Panc1 (cell line): ENCODE data around the gene MRPL44. TPM values are rescaled to one million over a fixed set of nuclear protein-coding genes. Genes with fewer than 3 reads are reported as not detected.

ENCODE experiments used
- ATAC-seq: fragments of 200-7000 bp; cut with Tn5 transposase; 2 replicates; pipeline ENCODE4 v1.9.1; 2020; ENCODE audit warnings: mild to moderate bottlenecking, moderate library complexity
- BruUV-seq: library from RNA; stranded (reverse); fragments of 400-500 nt; replicated peaks from 2 replicates; lab custom pipeline; 2021; lab: Mats Ljungman, UMichigan
- CTCF ChIA-PET: fragments of 300-600 bp; sonication (Branson Sonifier 250); formaldehyde crosslinking; loops from one replicate; lab custom pipeline; 2022; ENCODE audit warnings: antibody characterized with exemption; lab: Charles Lee
- POLR2A ChIA-PET: fragments of 300-600 bp; sonication (Branson Sonifier 250); formaldehyde crosslinking; loops from one replicate; lab custom pipeline; 2022; ENCODE audit warnings: antibody characterized with exemption; lab: Charles Lee
- DNase-seq: peaks from one replicate; pipeline ENCODE4 v3.0.0-alpha.2; 2010; ENCODE audit warnings: low read depth, low spot score
- H3K27ac ChIP-seq: 2 replicates; pipeline ENCODE4 v1.5.1; 2011; ENCODE audit warnings: mild to moderate bottlenecking, low read length, inconsistent platforms
- H3K27me3 ChIP-seq: fragments of 200-500 bp; sonication (Bioruptor generic); 2 replicates; pipeline ENCODE4 v1.6.0; 2014; ENCODE audit warnings: low read length, inconsistent platforms; ENCODE audit not compliant: control insufficient read depth, insufficient read depth
- H3K36me3 ChIP-seq: fragments of 200-500 bp; sonication (Bioruptor generic); 2 replicates; pipeline ENCODE4 v1.5.1; 2014; ENCODE audit warnings: inconsistent platforms, mild to moderate bottlenecking, low read length, moderate library complexity; ENCODE audit not compliant: control insufficient read depth, insufficient read depth
- H3K4me1 ChIP-seq: 2 replicates; pipeline ENCODE4 v1.5.1; 2011; ENCODE audit warnings: inconsistent platforms, mild to moderate bottlenecking, low read length, moderate library complexity; ENCODE audit not compliant: control insufficient read depth, insufficient read depth
- H3K4me3 ChIP-seq, 2 experiments: 2 replicates each; pipeline ENCODE4 v1.5.1; 2011 to 2012; ENCODE audit warnings: low read depth in 2 of 2, low read length in 2 of 2, mild to moderate bottlenecking in 2 of 2, inconsistent platforms in 1 of 2, moderate library complexity in 1 of 2
- H3K9me3 ChIP-seq: fragments of 200-500 bp; sonication (Bioruptor generic); 2 replicates; pipeline ENCODE4 v1.5.1; 2014; ENCODE audit warnings: low read depth, mild to moderate bottlenecking, inconsistent platforms, low read length, moderate library complexity; ENCODE audit not compliant: control insufficient read depth, insufficient read depth
- POLR2AphosphoS5 ChIP-seq: IDR thresholded peaks from 2 replicates; pipeline ENCODE4 v1.6.1; 2012; ENCODE audit warnings: mild to moderate bottlenecking, low read depth, low read length, moderate library complexity
- SIN3A ChIP-seq: IDR thresholded peaks from 2 replicates; pipeline ENCODE4 v1.6.1; 2012; ENCODE audit warnings: low read depth, mild to moderate bottlenecking, low read length, moderate library complexity, borderline replicate concordance; ENCODE audit not compliant: insufficient read depth
- TCF7L2 ChIP-seq: IDR thresholded peaks from 2 replicates; pipeline ENCODE4 v1.6.1; 2011; ENCODE audit warnings: mild to moderate bottlenecking, low read depth, low read length, inconsistent platforms
- in situ Hi-C: cut with HindIII; loops from 2 replicates; pipeline ENCODE4 v1.10.0; 2016; ENCODE audit warnings: low sequenced_read_pairs, low pct_unique_long_range_greater_than_20kb
- intact Hi-C: fragments of 100-400 bp; cut with micrococcal nuclease; formaldehyde crosslinking; loops from one replicate; pipeline ENCODE4 v1.10.0; 2022; ENCODE audit not compliant: unreplicated experiment
- total RNA-seq: library from RNA; stranded (reverse); gene quantifications from one replicate; pipeline ENCODE4 v1.2.1, GENCODE V29; 2021; ENCODE audit not compliant: unreplicated experiment
- TF ChIP-seq, protein P1 (sequence below): fragments of 450-650 bp; IDR thresholded peaks from 2 replicates; pipeline ENCODE4 v1.5.1; 2017; ENCODE audit warnings: mild to moderate bottlenecking
- TF ChIP-seq, protein P2 (sequence below), 2 experiments: IDR thresholded peaks; 2 replicates each; pipeline ENCODE4 v1.6.1; 2011 to 2012; ENCODE audit warnings: low read depth in 2 of 2, control low read depth in 1 of 2, low read length in 1 of 2, mild to moderate bottlenecking in 1 of 2, moderate library complexity in 1 of 2; ENCODE audit not compliant: insufficient read depth in 1 of 2

Gene MRPL44
- total RNA-seq, 1 experiment from 2014 or later = 27.8 TPM

GRCh38 chr2:223970343-223971128 is 13.3 kb downstream of the MRPL44 start:
- no peak overlapping the region for H3K4me3 ChIP-seq
- H3K27ac ChIP-seq = no peak overlapping the region
- BruUV-seq = no TSS peak
- peaks cover 6% of the 10 kb centered on the region for H3K36me3 ChIP-seq
- intact Hi-C loops = loop anchor here (1.0 to 10.0 kb wide), 3 partner anchors 314 to 674 kb away; no protein-coding TSS in a partner anchor
- H3K4me1 ChIP-seq = no peaks in the 10 kb centered on the region
- in situ Hi-C loops = no loop called here
- POLR2A ChIA-PET = interaction anchor here (0.6 kb wide), 1 partner anchor 90 kb away, joined by 4 read pairs; no protein-coding TSS in a partner anchor
- TF ChIP-seq, protein P1, sequence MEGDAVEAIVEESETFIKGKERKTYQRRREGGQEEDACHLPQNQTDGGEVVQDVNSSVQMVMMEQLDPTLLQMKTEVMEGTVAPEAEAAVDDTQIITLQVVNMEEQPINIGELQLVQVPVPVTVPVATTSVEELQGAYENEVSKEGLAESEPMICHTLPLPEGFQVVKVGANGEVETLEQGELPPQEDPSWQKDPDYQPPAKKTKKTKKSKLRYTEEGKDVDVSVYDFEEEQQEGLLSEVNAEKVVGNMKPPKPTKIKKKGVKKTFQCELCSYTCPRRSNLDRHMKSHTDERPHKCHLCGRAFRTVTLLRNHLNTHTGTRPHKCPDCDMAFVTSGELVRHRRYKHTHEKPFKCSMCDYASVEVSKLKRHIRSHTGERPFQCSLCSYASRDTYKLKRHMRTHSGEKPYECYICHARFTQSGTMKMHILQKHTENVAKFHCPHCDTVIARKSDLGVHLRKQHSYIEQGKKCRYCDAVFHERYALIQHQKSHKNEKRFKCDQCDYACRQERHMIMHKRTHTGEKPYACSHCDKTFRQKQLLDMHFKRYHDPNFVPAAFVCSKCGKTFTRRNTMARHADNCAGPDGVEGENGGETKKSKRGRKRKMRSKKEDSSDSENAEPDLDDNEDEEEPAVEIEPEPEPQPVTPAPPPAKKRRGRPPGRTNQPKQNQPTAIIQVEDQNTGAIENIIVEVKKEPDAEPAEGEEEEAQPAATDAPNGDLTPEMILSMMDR = peak; percentile 84; the same call in 1 of the 2 replicates
- TF ChIP-seq, protein P2, sequence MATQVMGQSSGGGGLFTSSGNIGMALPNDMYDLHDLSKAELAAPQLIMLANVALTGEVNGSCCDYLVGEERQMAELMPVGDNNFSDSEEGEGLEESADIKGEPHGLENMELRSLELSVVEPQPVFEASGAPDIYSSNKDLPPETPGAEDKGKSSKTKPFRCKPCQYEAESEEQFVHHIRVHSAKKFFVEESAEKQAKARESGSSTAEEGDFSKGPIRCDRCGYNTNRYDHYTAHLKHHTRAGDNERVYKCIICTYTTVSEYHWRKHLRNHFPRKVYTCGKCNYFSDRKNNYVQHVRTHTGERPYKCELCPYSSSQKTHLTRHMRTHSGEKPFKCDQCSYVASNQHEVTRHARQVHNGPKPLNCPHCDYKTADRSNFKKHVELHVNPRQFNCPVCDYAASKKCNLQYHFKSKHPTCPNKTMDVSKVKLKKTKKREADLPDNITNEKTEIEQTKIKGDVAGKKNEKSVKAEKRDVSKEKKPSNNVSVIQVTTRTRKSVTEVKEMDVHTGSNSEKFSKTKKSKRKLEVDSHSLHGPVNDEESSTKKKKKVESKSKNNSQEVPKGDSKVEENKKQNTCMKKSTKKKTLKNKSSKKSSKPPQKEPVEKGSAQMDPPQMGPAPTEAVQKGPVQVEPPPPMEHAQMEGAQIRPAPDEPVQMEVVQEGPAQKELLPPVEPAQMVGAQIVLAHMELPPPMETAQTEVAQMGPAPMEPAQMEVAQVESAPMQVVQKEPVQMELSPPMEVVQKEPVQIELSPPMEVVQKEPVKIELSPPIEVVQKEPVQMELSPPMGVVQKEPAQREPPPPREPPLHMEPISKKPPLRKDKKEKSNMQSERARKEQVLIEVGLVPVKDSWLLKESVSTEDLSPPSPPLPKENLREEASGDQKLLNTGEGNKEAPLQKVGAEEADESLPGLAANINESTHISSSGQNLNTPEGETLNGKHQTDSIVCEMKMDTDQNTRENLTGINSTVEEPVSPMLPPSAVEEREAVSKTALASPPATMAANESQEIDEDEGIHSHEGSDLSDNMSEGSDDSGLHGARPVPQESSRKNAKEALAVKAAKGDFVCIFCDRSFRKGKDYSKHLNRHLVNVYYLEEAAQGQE (IDR thresholded peaks at IDR 0.05; ENCODE audit: insufficient read depth in 1 of 2, low read depth in 2 of 2, low read length in 1 of 2) = no peak
- TF ChIP-seq POLR2AphosphoS5 = no peak
- H3K27me3 ChIP-seq = no peaks in the 10 kb centered on the region
- CTCF ChIA-PET = interaction anchor here (0.6 to 2.1 kb wide), 8 partner anchors 9 to 1695 kb away, joined by 3 to 28 read pairs (median 5); no protein-coding TSS in a partner anchor
- peak; percentile 45 for DNase-seq
- H3K9me3 ChIP-seq = no peaks in the 10 kb centered on the region
- ATAC-seq = peak; percentile 75

- POLR2A ChIA-PET = no interaction called here
Measured at GRCh38 chr2:223971731-223972130, 14.5 kb downstream of the MRPL44 start.

More at GRCh38 chr2:223971731-223972130, 14.5 kb downstream of the MRPL44 start:
- intact Hi-C loops (loop anchor here (10.0 kb wide), 2 partner anchors 393 to 673 kb away; no protein-coding TSS in a partner anchor), in situ Hi-C loops (no loop called here)
- H3K36me3 ChIP-seq = peaks cover under 1% of the 10 kb centered on the region; the same call in 1 of the 2 replicates
- no peak overlapping the region for H3K4me3 ChIP-seq
- no peaks in the 10 kb centered on the region for H3K4me1 ChIP-seq
- ATAC-seq (no peak), DNase-seq (no peak)
- CTCF ChIA-PET = no interaction called here
- BruUV-seq = no TSS peak
- H3K27me3 ChIP-seq = no peaks in the 10 kb centered on the region
- H3K9me3 ChIP-seq = no peaks in the 10 kb centered on the region
- TF ChIP-seq TCF7L2 = no peak
- TF ChIP-seq SIN3A = no peak
- TF ChIP-seq, protein P2 (IDR thresholded peaks at IDR 0.05; ENCODE audit: insufficient read depth in 1 of 2, low read depth in 2 of 2, low read length in 1 of 2) = no peak
- TF ChIP-seq POLR2AphosphoS5 = no peak
- TF ChIP-seq, protein P1 = no peak
- no peak overlapping the region for H3K27ac ChIP-seq
